GM21619 (cell line): Measurements from ENCODE around the gene TBC1D4.
A peak's percentile ranks its signal among the peaks of the same experiment; 100 is the strongest.

ENCODE experiments used
- ATAC-seq: cut with Tn5 transposase; IDR thresholded peaks from one replicate; pipeline ENCODE4 v1.9.1; 2021; ENCODE audit not compliant: unreplicated experiment

Gene TBC1D4

DNA sequence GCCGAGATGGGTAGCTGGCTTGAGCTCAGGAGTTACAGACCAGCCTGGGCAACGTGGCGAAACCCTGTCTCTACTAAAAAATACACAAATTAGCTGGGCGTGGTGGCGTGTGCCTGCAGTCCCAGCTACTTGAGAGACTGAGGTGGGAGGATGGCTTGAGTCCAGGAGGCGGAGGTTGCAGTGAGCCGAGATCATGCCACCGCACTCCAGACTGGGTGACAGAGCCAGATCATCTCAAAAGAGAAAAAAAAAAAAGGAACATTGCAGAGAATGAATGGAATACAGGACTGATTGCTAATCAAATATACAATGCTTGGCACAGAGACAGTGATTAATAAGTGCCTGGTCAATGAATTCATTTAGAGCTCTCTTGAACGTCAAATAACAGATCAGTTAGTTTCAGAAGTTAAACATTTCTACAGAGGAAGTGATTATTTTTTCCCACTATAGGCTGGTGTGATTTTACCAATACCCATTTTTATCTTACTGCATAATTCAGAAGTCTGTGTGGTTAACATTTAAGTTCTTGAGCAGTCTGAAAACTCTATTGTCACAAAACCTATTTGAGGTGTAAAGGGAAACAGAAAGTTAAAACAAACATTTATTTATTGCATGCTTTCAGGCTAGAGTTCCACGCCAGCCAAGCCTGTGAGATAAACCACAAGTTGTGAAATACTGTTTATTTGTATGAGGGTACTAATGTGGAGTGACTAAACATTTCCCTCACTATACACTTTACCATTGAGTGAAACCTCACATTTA is 7.7 kb upstream of the TBC1D4 start:
- ATAC-seq, result peak; percentile 85

DNA sequence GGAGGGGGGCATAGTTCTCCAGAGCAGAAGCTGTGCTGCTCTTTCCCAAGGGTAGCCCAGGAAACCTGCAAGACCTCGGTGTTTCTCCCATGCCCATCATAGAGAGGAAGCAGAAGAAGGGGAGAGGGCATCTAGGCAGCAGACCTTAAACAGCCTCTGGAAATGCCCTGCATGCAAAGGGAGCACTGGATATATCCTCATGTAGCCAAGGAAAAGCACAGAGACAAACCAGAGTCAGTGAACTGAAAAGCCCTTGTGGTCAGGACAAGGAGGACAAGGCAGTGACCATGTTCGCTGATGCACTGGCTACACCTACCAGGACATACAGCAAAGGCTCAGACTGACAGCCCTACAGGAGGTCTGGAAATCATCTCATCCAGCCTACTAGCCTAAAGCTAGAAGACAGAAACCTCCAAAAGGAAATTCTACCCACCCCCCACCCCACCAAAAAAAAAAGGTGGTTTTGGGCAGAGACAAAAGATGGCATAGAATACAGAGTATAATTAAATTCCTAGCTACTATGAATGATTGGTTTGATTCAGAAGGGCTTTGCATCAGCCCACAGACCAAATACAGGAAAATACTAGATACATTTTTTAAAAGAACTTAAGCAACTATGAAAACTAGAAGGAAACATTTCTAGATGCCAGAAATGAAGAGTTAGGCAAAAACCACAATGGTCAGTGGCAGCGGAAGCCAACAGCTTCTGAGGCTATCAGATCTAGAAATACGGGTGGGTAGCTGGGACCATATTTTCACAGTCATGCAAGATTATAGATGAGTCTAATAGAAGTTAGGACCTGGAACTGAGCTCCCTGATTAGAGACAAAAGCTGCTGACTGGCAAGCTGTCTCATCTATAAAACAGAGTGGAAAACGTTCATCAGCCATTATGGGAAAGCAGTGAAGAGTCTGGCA is 4.4 kb upstream of the TBC1D4 start:
- no peak for ATAC-seq

DNA sequence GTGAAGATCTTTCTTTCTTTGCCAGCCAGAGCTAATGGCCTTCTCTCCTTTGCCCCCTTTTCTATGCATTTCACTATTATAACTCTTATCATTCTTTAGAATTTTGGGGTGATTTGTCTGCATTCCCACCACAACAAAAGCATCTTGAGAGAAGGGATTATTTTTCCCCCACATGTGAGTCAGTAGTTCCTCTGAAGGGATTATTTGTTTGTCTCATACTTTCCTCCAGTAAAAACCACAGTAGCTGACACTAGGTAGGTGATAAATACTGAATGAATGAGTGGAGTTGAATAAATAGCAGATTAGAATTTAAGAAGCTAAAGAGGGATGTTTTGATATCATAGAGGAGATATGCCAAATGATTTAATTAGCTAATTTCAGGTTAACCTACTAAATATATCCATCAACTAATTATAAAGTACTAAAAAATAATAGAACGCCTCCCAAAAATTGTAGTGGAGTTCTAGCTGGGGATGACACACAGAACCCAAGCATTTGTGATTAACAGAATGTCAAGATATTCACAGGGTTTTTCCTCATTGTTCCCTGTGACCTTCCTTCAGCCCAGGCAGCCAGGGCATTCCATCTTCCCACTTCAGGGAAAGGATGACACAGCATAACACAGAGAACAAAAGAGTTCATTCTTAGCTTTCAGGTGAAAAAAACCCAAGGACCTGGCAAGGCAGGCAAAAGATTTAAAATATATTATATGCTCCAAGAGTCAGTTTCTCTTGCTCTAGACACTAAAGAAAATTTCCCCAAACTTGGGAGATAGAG is 3.5 kb upstream of the TBC1D4 start:
- ATAC-seq, result no peak

DNA sequence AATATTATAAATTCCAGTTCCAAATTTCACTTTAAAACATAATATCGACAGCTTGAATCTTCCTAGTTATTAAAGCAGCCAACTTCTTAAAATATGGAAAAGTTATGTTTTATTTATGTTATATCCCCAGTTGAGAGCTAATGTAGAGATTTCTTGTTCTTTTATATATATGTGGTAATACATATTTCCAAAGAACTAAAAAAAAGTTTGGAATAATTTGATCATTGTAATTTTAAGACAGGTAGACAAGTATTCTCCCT is 781 bp upstream of the TBC1D4 start:
- ATAC-seq, result no peak

DNA sequence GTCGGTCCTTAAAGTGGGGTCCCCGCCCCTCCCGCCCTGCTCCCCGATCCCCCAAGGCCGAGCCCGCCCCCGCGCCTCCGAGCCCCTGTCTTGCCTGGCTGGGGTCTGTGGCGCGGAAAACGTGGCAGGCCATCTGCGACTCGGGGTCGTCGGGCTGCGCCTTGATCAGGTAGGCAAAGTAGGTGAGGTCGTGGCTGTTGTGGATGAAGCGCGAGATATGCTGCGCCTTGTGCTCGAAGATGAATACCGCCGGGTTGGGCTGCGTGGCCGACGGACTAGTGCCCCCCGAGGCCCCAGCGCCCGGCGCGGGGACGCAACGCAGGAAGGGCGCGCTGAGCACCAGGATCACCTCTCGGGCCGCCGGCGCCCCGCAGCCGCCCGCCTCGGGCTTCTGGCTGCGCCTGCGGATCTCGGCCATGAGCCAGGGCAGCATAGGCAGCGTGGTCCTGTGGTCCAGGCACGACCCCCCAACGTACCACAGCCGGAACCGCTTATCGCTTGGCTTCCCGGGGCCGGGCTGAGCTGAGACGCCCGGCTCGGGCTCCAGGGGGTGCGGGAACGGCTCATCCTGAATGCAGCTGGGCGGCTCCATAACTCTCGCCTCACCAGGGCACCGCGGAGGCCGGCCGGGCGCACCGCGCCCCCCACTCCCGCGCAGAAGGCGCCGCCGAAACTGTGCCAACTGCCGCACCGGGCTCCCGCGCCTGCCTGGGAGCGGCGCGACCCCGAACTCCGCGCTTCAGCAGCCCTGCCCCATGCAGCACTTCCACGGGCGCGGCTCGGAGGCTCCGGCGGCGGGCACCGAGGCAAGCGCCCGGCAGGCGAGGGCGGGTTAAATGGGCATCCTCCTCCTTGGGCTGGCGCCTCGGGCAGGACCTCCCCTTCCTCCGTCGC is 546 bp downstream of the TBC1D4 start:
- ATAC-seq, result peak; percentile 23

DNA sequence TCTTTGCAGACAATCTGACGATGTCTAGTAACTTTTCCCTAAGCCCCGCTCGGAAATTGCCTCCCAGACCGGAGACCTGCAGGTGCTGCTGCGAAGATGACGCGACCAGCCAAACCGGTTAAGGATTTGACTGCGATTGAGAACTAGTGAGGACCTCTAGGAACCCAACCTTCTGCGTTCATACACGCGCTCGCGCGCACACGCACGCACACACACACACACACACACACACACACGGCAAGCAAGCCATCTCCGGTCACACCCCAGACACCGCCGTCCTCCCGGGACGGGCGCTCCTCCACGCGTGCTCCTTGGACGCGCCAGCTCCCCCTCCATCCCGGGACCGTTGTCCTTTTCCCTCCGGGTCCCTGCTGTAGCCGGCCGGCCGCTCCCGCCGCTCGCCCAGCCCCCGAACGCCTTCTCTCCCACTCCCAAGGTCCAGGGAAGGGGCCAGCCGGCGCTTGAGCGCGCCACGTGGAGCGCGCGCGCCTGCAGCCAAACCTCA is 1.2 kb downstream of the TBC1D4 start:
- ATAC-seq, result no peak

DNA sequence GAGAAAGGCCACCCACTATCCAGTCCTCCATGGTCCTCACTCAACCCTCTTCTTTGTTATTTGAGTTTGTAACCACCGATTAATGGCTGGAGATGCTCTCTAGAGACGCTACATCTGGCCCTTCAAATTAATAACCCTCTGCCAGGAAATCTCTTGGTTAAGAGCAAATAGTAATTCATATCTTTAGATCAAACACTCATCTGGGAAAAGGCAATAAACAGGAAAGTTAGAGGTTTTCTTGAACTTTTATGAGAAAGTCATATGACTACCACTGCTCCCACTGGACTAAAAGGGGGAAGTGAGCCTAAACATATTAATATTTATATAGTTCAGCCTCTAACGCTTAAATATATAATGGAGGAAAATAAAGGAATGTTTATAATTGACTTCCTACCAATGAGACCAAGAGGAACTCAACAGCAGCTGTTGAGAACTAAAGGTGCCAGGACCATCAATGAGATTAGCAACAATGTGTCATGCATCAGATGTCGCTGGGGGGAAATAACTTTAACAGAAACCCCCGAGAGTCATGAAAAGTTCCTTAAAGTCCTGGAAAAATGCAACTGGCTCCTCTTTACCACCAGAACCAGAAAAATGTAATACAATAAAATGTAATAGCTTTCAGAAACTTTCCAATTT is 2.7 kb downstream of the TBC1D4 start:
- no peak for ATAC-seq

DNA sequence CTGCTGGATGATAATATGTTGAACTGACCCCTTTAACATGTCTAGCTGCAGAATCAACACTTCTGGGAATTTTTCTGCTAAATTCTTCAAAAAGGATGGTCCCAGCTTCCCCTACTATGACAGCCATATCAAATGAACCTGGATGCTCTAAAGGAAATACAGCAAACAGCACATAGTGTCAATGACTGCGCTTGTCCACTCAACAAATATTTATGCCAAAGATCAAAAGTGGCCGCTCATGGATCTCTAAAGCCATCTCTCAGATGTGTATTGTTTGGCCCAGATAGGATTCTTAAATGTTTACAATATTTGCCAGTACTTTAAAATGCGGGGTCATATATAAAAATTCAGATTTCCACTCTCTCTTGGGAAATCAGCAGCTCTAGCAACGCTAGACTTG is 3.3 kb downstream of the TBC1D4 start:
- ATAC-seq, result no peak

DNA sequence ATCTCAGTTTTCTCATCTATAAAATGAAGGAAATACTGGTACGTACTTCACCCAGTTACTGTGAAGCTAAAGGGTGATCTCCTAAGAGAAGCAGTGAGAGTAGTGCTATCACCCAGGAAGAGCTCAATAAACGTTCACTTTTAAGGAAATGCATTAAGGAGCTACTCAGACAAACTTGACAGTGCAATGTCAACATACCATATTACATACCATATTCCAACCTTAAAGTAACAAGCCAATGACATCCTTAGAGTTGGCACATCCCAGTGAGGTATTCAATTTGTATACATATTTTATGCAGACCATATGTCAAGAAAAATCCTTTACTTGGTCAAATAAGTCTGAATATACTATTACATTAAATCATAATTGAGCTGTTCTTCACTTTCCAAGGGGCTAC is 7.0 kb downstream of the TBC1D4 start:
- no peak for ATAC-seq

DNA sequence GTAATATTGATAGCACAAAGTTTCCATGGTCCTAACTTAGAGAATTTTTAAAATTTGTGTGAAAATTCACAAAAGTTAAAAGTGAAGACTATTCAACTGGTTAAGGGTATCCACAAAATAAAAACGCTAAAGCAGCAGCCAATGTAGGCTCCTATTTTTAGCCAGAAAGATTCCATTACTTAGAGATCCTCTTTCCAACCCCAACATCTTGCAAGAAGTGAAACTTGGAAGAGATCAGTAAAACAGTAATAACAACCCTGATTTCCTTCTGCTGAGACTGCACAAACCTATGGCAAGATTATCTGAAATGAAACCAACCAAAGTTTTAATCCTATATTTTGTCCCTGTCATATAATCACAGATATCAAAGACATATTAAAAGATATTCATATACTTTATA is 8.5 kb downstream of the TBC1D4 start:
- ATAC-seq, result no peak

DNA sequence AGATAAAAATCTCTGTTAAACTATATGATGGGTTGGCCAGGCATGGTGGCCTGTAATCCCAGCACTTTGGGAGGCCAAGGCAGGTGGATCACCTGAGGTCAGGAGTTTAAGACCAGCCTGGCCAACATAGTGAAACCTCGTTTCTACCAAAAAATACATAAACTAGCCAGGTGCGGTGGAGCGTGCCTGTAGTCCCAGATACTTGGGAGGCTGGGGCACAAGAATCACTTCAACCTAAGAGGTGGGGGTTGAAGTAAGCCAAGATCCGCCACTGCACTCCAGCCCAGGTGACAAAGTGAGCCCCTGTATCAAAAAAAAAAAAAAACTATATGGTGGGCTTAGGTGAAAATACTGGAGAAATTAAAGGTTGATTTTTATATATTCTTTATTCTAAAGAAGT is 11.3 kb downstream of the TBC1D4 start:
- ATAC-seq, result no peak

DNA sequence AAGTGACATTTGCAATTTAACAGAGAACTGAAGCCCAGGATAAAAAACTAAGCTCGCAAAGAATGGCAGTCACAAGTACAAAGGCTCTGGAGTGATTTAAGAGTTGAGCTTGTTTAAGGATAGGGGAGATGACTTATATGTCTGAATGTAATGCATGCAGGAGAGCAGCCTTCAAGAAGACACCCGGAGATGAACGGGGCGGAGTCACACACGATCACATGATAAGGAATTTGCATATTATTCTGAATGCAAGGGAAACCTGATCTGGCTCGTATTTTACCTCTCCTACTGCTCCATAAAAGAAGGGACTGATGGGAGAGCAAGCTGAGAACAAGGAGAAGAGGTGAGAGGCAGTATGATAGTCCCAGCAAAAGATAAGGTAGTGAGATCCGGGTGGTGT is 12.9 kb downstream of the TBC1D4 start:
- no peak for ATAC-seq

DNA sequence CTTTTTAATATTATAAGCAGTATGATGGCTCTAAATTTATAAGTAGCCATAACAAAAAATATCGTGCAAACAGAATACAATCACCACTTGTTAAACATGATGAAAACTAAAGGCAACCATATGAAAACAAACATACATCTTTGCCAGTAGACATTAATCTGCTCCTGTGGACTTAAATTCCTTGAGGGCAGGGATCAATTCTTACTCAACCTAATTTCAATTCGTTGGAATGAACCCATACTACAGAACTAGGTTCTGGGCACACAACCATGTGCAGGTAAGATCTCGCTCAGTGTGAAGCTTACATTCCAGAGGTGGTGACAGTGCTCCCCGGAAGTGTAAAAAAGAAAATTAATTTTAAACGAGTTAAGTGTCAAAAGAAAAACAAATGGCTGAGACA is 13.4 kb downstream of the TBC1D4 start:
- ATAC-seq, result no peak

DNA sequence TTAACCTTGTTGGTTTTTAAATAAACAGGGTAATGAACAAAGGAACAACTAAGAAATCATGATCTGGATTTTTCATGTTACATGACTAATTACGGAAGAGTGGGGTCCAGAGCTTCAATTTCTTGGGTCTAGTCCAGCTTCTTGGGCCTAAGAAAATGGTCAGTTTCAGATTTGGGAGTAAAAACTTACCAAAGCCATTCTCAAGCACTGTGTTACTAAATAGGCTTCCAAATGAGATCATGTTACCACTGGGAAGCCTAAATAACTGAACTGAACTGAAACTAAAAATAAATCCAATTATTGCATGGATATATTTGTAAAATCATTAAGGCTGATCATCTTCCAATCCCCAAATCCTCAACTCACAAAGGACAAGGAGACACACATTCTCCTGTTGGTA is 13.9 kb downstream of the TBC1D4 start:
- no peak for ATAC-seq

DNA sequence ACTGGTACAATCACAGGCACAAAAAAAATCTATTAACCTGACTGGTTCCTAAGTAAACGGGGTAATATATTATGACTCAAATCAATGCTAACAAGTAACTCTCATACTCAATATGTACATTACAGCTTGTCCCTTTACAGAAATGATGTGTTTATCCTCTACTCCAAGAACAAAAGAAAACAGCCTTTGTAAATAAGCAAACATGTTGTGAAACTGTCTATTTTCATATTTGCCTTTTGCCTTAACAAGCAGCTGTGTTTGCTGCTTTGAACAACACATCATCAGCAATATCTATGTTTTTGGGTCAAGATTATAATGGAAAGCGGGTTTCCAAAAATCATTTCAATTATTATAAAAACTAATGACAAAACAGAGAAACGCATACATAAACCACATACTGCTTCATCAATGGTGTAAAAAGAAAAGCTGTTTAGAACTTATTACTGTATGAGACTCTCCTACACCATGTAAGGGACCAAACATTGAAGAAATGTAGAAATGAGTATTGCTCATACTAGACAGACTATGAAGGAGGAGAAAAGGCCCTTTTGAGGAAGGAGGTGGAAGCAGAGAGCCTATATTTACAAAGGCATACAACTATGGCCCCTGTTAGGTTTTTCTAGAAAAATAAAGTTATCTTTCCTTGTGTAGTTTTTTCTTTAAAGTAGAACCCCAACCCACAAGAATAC is 14.8 kb downstream of the TBC1D4 start:
- ATAC-seq, result peak; percentile 47

DNA sequence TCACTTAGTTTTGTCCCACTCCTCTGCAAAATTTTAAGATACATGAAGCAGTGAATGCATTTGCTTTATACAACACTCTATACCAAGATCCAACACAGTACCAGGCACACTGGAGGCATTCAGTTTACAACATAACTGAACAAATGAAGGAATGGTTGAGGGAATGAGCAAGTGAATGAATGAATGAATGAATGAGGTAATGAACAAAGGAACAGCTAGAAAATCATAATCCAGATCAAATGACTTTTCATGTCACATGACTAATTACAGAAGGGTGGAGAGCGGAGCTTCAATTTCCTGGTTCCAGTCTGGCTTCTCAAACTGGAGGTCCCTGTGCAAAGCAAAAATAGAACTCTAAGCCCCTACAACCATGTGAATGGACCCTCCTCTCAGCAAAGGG is 16.7 kb downstream of the TBC1D4 start:
- no peak for ATAC-seq

DNA sequence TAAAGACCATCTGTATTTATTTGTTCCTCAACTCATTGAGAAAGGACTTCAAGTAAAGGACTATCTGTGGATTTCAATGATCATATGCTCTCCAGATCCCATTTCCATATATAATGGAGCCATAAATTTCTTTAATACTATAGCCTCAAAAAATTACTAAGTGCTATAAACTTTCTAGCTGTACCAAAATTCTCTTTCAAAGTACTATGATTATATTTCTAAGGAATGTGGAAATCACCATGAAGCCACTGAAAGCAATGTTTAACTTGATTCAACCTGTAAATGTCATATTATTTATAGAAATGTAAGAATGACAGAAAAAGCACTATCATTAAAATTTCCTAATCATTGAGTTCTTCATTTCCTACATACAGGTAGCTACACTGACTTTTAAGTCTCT is 20.7 kb downstream of the TBC1D4 start:
- ATAC-seq, result no peak

DNA sequence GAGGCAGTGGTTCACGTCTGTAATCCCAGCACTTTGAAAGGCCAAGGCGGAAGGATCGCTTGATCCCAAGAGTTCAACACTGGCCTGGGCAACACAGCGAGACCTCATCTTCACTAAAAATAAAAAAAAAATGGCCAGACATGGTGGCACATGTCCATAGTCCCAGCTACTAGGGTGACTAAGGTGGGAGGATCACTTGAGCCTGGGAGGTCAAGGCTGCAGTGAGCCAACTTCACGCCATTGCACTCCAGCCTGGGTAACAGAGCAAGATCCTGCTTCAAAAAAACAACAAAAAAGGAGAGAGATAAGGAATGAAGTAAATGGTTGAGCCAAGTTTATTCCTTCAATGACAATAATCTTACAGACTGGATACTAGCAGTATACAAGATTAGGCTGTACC is 21.3 kb downstream of the TBC1D4 start:
- no peak for ATAC-seq

DNA sequence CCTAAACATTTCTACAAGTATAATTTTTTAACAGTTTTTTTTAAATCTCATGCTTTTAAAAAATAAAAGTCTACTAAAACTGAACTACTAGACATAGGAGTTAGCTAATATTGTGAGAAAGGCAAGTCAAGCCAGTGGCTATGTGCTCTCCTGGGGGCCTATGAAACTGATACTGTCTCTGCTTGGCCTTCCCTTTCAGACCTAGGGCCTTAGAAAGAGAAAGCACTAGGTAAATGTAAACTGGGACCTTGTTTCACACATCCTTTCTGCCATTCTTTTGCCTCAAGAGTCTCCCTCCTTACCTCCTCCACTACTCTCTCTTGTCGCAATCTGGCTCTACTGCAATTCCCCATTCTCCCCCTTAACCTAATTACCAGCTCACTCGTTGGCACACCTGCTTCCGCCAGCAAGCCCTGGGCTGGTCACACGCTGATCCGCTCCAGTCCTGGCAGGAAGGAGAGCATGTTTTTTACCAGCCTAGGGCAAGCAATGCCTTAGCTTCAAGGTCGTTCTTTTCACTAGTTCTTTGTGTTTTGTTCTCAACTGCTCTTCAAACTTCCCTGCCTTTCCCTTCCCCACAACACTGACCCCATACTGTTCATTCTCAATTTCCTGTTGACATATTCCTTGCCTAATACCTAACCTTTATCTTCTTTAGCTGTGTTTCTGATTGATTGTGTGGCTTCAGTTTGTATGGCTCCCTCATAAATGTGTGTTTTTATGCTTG is 23.1 kb downstream of the TBC1D4 start:
- ATAC-seq, result peak; percentile 100
